GM19463 (cell line): ENCODE data around the gene PI16.
A peak's percentile ranks its signal among the peaks of the same experiment; 100 is the strongest.

Source experiments
- ATAC-seq: cut with Tn5 transposase; IDR thresholded peaks from one replicate; pipeline ENCODE4 v1.9.1; 2021; ENCODE audit warnings: mild to moderate bottlenecking, moderate library complexity; ENCODE audit not compliant: unreplicated experiment

PI16 gene

GRCh38 chr6:36954262-36954931 is at the start of gene PI16:
Gene PI16 (plus strand): TSS chr6:36954738. CDS start chr6:36954761, 23 bp downstream.
- ATAC-seq: no peak

GRCh38 chr6:36904851-36905393 is 49.6 kb upstream of the PI16 start:
- no peak for ATAC-seq

GRCh38 chr6:36906539-36907325 is 47.8 kb upstream of the PI16 start:
- ATAC-seq: no peak

- no peak for ATAC-seq
Observed at GRCh38 chr6:36907781-36908180, 46.8 kb upstream of the PI16 start.

- ATAC-seq: no peak
Observed at GRCh38 chr6:36908747-36909146, 45.8 kb upstream of the PI16 start.

- ATAC-seq: peak; percentile 12
Observed at GRCh38 chr6:36912030-36912454, 42.5 kb upstream of the PI16 start.

GRCh38 chr6:36912586-36912985 is 42.0 kb upstream of the PI16 start:
- ATAC-seq: peak; percentile 92

- ATAC-seq: no peak
Observed at GRCh38 chr6:36913082-36913481, 41.5 kb upstream of the PI16 start.

- ATAC-seq: no peak
Observed at GRCh38 chr6:36914227-36914794, 40.2 kb upstream of the PI16 start.

- no peak for ATAC-seq
Observed at GRCh38 chr6:36915599-36915998, 38.9 kb upstream of the PI16 start.

GRCh38 chr6:36916126-36916525 is 38.4 kb upstream of the PI16 start:
- ATAC-seq: no peak

GRCh38 chr6:36917541-36918193 is 36.9 kb upstream of the PI16 start:
- ATAC-seq: no peak

- no peak for ATAC-seq
Observed at GRCh38 chr6:36920049-36920448, 34.5 kb upstream of the PI16 start.

GRCh38 chr6:36920546-36920945 is 34.0 kb upstream of the PI16 start:
- no peak for ATAC-seq

GRCh38 chr6:36924131-36924530 is 30.4 kb upstream of the PI16 start:
- ATAC-seq: no peak

- ATAC-seq: no peak
Observed at GRCh38 chr6:36924778-36925374, 29.7 kb upstream of the PI16 start.

- no peak for ATAC-seq
Observed at GRCh38 chr6:36925809-36926208, 28.7 kb upstream of the PI16 start.

GRCh38 chr6:36926708-36927513 is 27.6 kb upstream of the PI16 start:
- no peak for ATAC-seq

- ATAC-seq: no peak
Observed at GRCh38 chr6:36927691-36928546, 26.6 kb upstream of the PI16 start.
